Measurements from ENCODE around the gene RTP1. TPM values are rescaled to one million over a fixed set of nuclear protein-coding genes. Genes with fewer than 3 reads are reported as not detected.

The RTP1 gene
- total and polyA plus RNA-seq, 8 donors: not detected

DNA sequence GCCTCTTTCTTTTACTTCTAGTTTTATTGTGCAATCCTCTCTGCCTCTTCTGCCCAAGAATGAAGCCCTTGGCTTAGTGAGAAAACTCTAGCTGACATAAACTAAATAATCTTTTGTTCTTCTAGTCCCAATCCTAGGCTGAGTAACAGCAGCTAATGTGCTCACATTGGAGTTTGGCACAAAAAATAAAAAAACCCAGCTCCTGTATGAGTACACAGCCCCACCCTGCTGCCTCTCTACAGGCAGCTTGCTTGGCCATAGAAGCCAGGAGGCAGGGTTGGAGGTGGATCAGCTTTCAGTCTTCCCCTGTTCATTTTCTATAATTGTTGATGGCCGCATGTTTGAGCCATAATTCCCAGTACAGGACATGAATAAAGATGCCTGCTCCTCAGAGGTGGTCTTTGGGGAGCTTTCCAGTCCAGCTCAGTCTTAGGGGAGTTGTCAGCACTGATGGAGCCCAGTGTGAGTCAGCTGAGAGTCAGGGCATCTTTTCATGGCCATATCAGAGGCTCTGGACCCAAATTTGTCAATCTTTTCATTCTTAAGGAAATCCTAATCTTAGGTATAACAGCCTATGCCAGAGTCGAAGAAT is 46.7 kb downstream of the RTP1 start:
- TF ChIP-seq, protein P1, sequence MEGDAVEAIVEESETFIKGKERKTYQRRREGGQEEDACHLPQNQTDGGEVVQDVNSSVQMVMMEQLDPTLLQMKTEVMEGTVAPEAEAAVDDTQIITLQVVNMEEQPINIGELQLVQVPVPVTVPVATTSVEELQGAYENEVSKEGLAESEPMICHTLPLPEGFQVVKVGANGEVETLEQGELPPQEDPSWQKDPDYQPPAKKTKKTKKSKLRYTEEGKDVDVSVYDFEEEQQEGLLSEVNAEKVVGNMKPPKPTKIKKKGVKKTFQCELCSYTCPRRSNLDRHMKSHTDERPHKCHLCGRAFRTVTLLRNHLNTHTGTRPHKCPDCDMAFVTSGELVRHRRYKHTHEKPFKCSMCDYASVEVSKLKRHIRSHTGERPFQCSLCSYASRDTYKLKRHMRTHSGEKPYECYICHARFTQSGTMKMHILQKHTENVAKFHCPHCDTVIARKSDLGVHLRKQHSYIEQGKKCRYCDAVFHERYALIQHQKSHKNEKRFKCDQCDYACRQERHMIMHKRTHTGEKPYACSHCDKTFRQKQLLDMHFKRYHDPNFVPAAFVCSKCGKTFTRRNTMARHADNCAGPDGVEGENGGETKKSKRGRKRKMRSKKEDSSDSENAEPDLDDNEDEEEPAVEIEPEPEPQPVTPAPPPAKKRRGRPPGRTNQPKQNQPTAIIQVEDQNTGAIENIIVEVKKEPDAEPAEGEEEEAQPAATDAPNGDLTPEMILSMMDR (IDR thresholded peaks at IDR 0.05): no peak
- H3K27me3 ChIP-seq: no peaks in the 10 kb centered on the region
- H3K27ac ChIP-seq: no peak overlapping the region
- 62 to 79% methylated on average over 2 of the region's 2 CpGs for WGBS, 2 donors
- H3K4me3 ChIP-seq: no peak overlapping the region
- ATAC-seq: no peak
- FAIRE-seq: no peak
- no peaks in the 10 kb centered on the region for H3K36me3 ChIP-seq
- intact Hi-C loops (cut with DNase I): no loop called here
- H3K4me1 ChIP-seq: no peaks in the 10 kb centered on the region
- no peaks in the 10 kb centered on the region for H3K9me3 ChIP-seq
- no peak for DNase-seq

DNA sequence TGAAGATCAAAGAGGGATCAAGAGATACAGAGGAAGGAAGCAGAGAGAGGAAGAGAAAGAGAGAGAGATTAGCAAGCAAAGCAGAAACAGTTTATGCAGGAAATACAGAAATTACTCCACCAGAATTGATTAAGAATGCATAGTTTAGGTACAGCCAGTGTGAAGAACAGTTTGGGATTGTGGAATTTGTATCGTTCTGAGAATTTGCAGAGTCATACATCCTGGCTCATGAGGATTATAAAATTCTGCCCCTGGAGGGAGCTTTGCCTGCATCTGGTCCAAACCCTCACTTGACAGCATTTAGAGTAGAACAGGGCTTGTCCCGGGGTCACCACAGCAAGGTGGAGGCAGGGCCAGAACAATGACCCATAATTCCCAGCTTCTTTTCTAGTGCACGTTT is 50.1 kb downstream of the RTP1 start:
- Histone ChIP-seq H3K9me3 (no peaks in the 10 kb centered on the region), H3K36me3 (no peaks in the 10 kb centered on the region), H3K27me3 (no peaks in the 10 kb centered on the region), H3K4me3 (no peak overlapping the region), H3K27ac (no peak overlapping the region), H3K4me1 (no peaks in the 10 kb centered on the region)
- no peak for FAIRE-seq
- DNase-seq: no peak
- intact Hi-C loops (cut with DNase I): no loop called here
- 49 to 58% methylated on average over 3 of the region's 3 CpGs for WGBS, 2 donors
- no peak for ATAC-seq
- TF ChIP-seq, protein P1 (IDR thresholded peaks at IDR 0.05): no peak

Other genes starting within 250 kb of the RTP1 start
- 1 to 10 TPM in 1 of 6 donors, under 1 TPM in 5; 0.31 to 1.5 (median 0.81) TPM for gene RPL39L, start 58.0 kb upstream of the RTP1 start, total RNA-seq
- 1 to 10 TPM in 1 of 2 donors, under 1 TPM in 1; 0.99 to 2.2 TPM for gene RPL39L, start 58.0 kb upstream of the RTP1 start, polyA plus RNA-seq
- gene MASP1, start 94.3 kb downstream of the RTP1 start, total RNA-seq: 1 to 10 TPM in 2 of 6 donors, under 1 TPM in 4; 0.06 to 1.3 (median 0.43) TPM
- under 1 TPM; 0.30 to 0.31 TPM for gene MASP1, start 94.3 kb downstream of the RTP1 start, polyA plus RNA-seq
- 1 to 10 TPM in 5 of 6 donors, under 1 TPM in 1; 0.95 to 5.5 (median 1.7) TPM for gene RTP4, start 170.9 kb downstream of the RTP1 start, total RNA-seq
- 1 to 10 TPM; 3.1 to 3.2 TPM for gene RTP4, start 170.9 kb downstream of the RTP1 start, polyA plus RNA-seq